Lung microvascular endothelial cell (primary cell): ENCODE data around the gene ZIM2. TPM values are rescaled to one million over a fixed set of nuclear protein-coding genes. Genes with fewer than 3 reads are reported as not detected.

ENCODE experiments used
- DNase-seq, 2 donors: peaks; one replicate each; pipeline versions ENCODE4 v3.0.0 to v3.0.0-alpha.2; 2010; ENCODE audit warnings: low read depth in 2 of 2
- total RNA-seq: library from RNA; depleted of rRNA; stranded (reverse); fragments of >200 nt; gene quantifications from 2 replicates; pipeline ENCODE4 v1.2.1, GENCODE V29; 2014

The ZIM2 gene
- total RNA-seq, 1 donor from 2014 or later = not detected

- DNase-seq = peak in 1 of 2 donors; percentile 29
Observed at GRCh38 chr19:56839652-56840450, 675 bp downstream of the ZIM2 start.

- peak; percentile 45 to 70 for DNase-seq
Observed at GRCh38 chr19:56838909-56839651, 1.4 kb downstream of the ZIM2 start.

GRCh38 chr19:56838024-56838908 is 2.3 kb downstream of the ZIM2 start:
- DNase-seq = peak in 1 of 2 donors; percentile 8

- peak in 1 of 2 donors; percentile 4 for DNase-seq
Observed at GRCh38 chr19:56837492-56838023, 3.0 kb downstream of the ZIM2 start.

GRCh38 chr19:56837004-56837403 is 3.5 kb downstream of the ZIM2 start:
- no peak for DNase-seq

- DNase-seq = no peak
Observed at GRCh38 chr19:56836059-56836458, 4.5 kb downstream of the ZIM2 start.

GRCh38 chr19:56835401-56835800 is 5.1 kb downstream of the ZIM2 start:
- no peak for DNase-seq

GRCh38 chr19:56834564-56835375 is 5.8 kb downstream of the ZIM2 start:
- no peak for DNase-seq

- no peak for DNase-seq
Observed at GRCh38 chr19:56832352-56832928, 8.1 kb downstream of the ZIM2 start.

- DNase-seq = no peak
Observed at GRCh38 chr19:56831255-56831654, 9.3 kb downstream of the ZIM2 start.

- DNase-seq = no peak
Observed at GRCh38 chr19:56829596-56829995, 10.9 kb downstream of the ZIM2 start.

GRCh38 chr19:56827708-56828107 is 12.8 kb downstream of the ZIM2 start:
- no peak for DNase-seq

GRCh38 chr19:56823956-56824355 is 16.6 kb downstream of the ZIM2 start:
- no peak for DNase-seq

- DNase-seq = no peak
Observed at GRCh38 chr19:56823417-56823816, 17.1 kb downstream of the ZIM2 start.

GRCh38 chr19:56822755-56823154 is 17.8 kb downstream of the ZIM2 start:
- DNase-seq = no peak

GRCh38 chr19:56821675-56822074 is 18.9 kb downstream of the ZIM2 start:
- no peak for DNase-seq

- no peak for DNase-seq
Observed at GRCh38 chr19:56821209-56821608, 19.3 kb downstream of the ZIM2 start.

- DNase-seq = no peak
Observed at GRCh38 chr19:56819166-56819565, 21.4 kb downstream of the ZIM2 start.

GRCh38 chr19:56814656-56815055 is 25.9 kb downstream of the ZIM2 start:
- DNase-seq = no peak

GRCh38 chr19:56813531-56813930 is 27.0 kb downstream of the ZIM2 start:
- no peak for DNase-seq
